Activated CD8-positive, alpha-beta memory T cell treated with anti-CD3 and anti-CD28 coated beads, Interleukin-2, amount 50 U/mL, for 48 hours (primary cell): ENCODE results near the gene RIT2.
"Not testable (repeated sequence)": the region's sequence is repeated elsewhere in the genome, so short reads cannot be mapped to it uniquely, and the experiment has no call there.

Experiments
- DNase-seq: peaks from one replicate; pipeline ENCODE4 v3.0.0-alpha.2; 2020

RIT2 gene

DNA sequence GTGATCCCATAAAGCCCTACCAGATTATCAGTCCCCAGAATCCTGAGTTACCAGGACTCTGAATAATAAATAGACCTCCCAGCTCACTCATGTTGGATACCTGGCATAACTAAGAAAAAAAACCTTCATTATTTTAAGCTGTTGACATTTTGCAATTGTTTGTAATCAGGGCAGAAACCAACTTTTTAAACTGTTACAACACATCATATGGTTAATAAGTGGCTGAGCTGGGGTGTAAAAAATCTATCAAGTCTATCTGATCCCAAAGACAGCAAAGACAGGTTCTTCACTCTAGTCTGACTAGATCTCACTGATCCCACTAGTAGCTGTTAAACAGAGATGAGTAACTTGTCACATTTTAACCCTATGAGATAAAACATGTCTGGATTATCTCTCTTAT lies 370.3 kb downstream of the RIT2 start:
- DNase-seq = no peak

GRCh38 chr18:42743373-42744138 lies 371.9 kb downstream of the RIT2 start:
- no peak for DNase-seq

DNA sequence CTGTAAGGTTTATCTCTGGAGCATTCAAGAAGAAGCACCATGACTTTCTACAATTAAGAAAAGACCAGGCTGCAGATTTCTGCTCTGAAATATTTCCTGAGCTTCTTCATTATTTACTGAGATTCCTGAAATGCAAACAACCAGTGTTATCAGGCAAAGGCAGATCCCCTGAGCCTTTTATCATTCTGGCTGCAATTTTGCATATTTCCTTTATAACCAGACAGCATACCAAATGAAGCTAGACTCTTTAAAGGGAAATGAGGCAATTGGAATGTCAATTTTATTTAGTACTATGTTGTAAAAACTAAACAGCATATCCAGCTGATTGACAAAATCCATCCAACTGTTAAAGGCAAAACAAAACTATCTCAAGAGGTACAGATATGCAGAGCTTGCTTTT lies 372.5 kb downstream of the RIT2 start:
- no peak for DNase-seq

GRCh38 chr18:42742474-42742873 lies 373.0 kb downstream of the RIT2 start:
- no peak for DNase-seq

GRCh38 chr18:42741805-42742347 lies 373.6 kb downstream of the RIT2 start:
- DNase-seq = not testable (repeated sequence)

DNA sequence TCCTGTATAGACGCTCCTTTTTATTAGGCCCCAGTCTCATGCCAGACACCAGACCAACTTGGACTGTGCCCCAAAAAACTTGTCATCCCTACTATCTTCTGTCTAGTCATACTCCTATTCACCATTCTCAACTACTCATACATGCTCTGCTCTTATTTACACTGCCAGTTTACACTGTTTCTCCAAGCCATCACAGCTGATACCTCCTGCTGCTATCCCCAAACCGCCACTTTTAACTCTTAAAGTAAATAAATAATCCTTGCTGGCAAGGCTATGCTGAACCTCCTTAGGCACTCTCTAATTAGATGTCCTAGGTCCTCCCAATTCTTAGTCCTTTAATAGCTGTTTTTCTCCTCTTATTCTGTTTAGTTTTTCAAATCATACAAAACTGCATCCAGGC lies 374.2 kb downstream of the RIT2 start:
- DNase-seq = not testable (repeated sequence)

DNA sequence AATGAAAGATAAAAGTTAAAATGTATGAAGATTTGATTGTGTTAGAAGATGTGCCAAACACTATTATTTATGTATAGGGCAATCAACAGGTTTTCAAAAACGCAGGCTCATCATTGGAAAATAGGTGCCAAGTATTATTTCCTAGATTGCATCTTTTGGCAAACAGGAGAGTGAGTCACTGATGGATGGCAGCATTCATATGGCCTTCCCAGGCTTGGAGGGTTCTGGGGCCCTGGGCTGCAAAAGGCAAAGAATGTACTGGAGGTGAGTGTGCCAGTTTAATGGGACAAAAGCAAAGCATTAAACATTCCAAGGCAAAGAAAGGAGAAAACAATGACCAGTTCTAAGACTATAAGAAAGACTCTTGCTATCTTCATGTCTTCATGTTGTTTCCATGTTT lies 379.4 kb downstream of the RIT2 start:
- no peak for DNase-seq

DNA sequence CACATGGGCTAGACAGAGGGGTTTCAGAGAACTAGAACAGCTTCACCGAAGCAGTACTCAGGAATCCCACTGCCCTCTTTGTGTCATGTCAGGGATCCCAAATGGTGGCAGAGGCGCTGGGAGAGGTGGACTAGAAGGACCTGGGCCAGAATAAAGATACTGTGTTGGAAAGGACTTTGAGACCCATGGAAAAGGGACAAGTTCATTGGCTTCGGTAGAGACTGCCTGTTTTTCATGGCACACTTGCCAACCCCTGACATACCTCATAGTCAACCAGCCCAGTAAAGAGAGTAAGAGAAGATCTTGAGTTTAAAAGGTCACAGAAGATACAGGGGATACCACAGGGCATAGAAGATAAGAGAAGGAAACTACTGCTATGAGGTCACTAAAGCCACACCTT lies 381.0 kb downstream of the RIT2 start:
- DNase-seq = no peak

GRCh38 chr18:42730272-42730671 lies 385.2 kb downstream of the RIT2 start:
- DNase-seq = no peak

GRCh38 chr18:42719221-42719620 lies 396.3 kb downstream of the RIT2 start:
- DNase-seq = no peak

DNA sequence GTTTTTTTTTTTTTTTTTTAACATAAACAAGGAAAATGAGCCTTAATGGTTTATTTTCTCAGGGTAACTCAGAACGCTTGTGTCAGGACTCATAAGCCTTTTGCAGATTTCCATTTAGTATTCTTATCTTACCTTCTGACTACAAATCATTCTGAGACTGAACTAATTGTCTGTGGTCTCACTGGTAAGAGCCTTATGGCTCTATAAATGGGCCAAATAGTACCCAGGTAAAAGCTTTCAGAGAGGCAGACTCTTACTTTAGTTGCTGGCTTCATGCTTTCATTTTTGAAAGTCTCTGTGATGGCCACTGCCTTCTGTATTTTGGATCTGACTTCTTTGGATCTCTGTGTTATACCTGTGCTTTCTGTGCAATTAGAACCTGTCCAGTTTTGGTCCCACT lies 403.4 kb downstream of the RIT2 start:
- no peak for DNase-seq

- DNase-seq = no peak
These were observed 408.4 kb downstream of the RIT2 start for GRCh38 chr18:42707080-42707479.

DNA sequence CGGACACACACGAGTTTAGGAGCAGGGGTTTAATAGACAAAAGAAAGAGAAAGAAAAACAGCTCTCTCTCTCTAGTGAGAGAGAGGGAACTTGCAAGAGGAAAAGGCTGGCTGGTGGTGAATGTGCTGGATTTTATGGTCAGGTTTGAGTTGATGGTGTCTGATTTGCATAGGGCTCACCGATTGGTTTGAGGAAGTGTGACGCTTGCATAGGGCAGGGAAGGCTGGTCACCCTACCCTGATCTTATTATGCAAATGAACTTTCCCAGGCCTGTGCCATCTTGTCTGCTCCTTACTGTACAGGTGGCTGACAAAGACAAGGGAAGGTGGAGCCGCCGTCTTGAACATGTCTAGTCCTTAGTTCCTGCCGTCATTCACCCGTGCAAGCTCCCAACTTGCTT lies 408.9 kb downstream of the RIT2 start:
- DNase-seq = no peak

GRCh38 chr18:42706029-42706608 lies 409.4 kb downstream of the RIT2 start:
- DNase-seq = no peak
